HUDEP-2 (cell line): ENCODE data around the gene MATN4.

ENCODE experiments used
- DNase-seq, 76 experiments: peaks; one replicate each; lab custom pipeline; 2025; ENCODE audit not compliant: unreplicated experiment in 76 of 76; lab: John Stamatoyannopoulos, UW

MATN4 gene

GRCh38 chr20:45341579-45341938 is 33.5 kb upstream of the MATN4 start:
- DNase-seq, result no peak

GRCh38 chr20:45340951-45341350 is 32.9 kb upstream of the MATN4 start:
- DNase-seq, result no peak

GRCh38 chr20:45340236-45340847 is 32.2 kb upstream of the MATN4 start:
- peak in 2 of 76 experiments; percentile 8 to 16 for DNase-seq

- no peak for DNase-seq
Measured at GRCh38 chr20:45339799-45340198, 31.7 kb upstream of the MATN4 start.

GRCh38 chr20:45339084-45339483 is 31.0 kb upstream of the MATN4 start:
- peak in 59 of 76 experiments; percentile 12 to 82 (median 55) for DNase-seq

GRCh38 chr20:45338121-45339030 is 30.3 kb upstream of the MATN4 start:
- no peak for DNase-seq

GRCh38 chr20:45337367-45338120 is 29.4 kb upstream of the MATN4 start:
- peak in 51 of 76 experiments; percentile 6 to 70 (median 34) for DNase-seq

- peak in 1 of 76 experiments; percentile 4 for DNase-seq
Measured at GRCh38 chr20:45336530-45337366, 28.6 kb upstream of the MATN4 start.

- no peak for DNase-seq
Measured at GRCh38 chr20:45330476-45330875, 22.4 kb upstream of the MATN4 start.

- DNase-seq, result no peak
Measured at GRCh38 chr20:45329497-45330319, 21.6 kb upstream of the MATN4 start.

GRCh38 chr20:45328451-45328850 is 20.4 kb upstream of the MATN4 start:
- no peak for DNase-seq

- DNase-seq, result no peak
Measured at GRCh38 chr20:45325371-45325770, 17.3 kb upstream of the MATN4 start.

GRCh38 chr20:45323731-45324130 is 15.6 kb upstream of the MATN4 start:
- no peak for DNase-seq

GRCh38 chr20:45322952-45323383 is 14.9 kb upstream of the MATN4 start:
- peak in 71 of 76 experiments; percentile 8 to 82 (median 57) for DNase-seq

- DNase-seq, result no peak
Measured at GRCh38 chr20:45320948-45321595, 13.0 kb upstream of the MATN4 start.

GRCh38 chr20:45318948-45319347 is 10.8 kb upstream of the MATN4 start:
- no peak for DNase-seq

- no peak for DNase-seq
Measured at GRCh38 chr20:45318386-45318939, 10.4 kb upstream of the MATN4 start.

- no peak for DNase-seq
Measured at GRCh38 chr20:45317826-45318225, 9.7 kb upstream of the MATN4 start.
